Panc1 (cell line): ENCODE measurements around the gene ZNF519. TPM values are rescaled to one million over a fixed set of nuclear protein-coding genes. Genes with fewer than 3 reads are reported as not detected.
"Not testable (repeated sequence)": the region's sequence is repeated elsewhere in the genome, so short reads cannot be mapped to it uniquely, and the experiment has no call there.

Source experiments
- ATAC-seq: fragments of 200-7000 bp; cut with Tn5 transposase; 2 replicates; pipeline ENCODE4 v1.9.1; 2020; ENCODE audit warnings: mild to moderate bottlenecking, moderate library complexity
- Bru-seq: library from RNA; stranded (reverse); fragments of 400-500 nt; gene quantifications from one replicate; lab custom pipeline; 2021; lab: Mats Ljungman, UMichigan
- BruChase-seq, 2 experiments: library from RNA; stranded (reverse); fragments of 400-500 nt; gene quantifications; one replicate each; lab custom pipeline; 2021; lab: Mats Ljungman, UMichigan
- BruUV-seq: library from RNA; stranded (reverse); fragments of 400-500 nt; replicated peaks from 2 replicates; lab custom pipeline; 2021; lab: Mats Ljungman, UMichigan
- CTCF ChIA-PET: fragments of 300-600 bp; sonication (Branson Sonifier 250); formaldehyde crosslinking; loops from one replicate; lab custom pipeline; 2022; ENCODE audit warnings: antibody characterized with exemption; lab: Charles Lee
- POLR2A ChIA-PET: fragments of 300-600 bp; sonication (Branson Sonifier 250); formaldehyde crosslinking; loops from one replicate; lab custom pipeline; 2022; ENCODE audit warnings: antibody characterized with exemption; lab: Charles Lee
- DNase-seq: peaks from one replicate; pipeline ENCODE4 v3.0.0-alpha.2; 2010; ENCODE audit warnings: low read depth, low spot score
- H3K27ac ChIP-seq: 2 replicates; pipeline ENCODE4 v1.5.1; 2011; ENCODE audit warnings: mild to moderate bottlenecking, low read length, inconsistent platforms
- H3K27me3 ChIP-seq: fragments of 200-500 bp; sonication (Bioruptor generic); 2 replicates; pipeline ENCODE4 v1.6.0; 2014; ENCODE audit warnings: low read length, inconsistent platforms; ENCODE audit not compliant: control insufficient read depth, insufficient read depth
- H3K36me3 ChIP-seq: fragments of 200-500 bp; sonication (Bioruptor generic); 2 replicates; pipeline ENCODE4 v1.5.1; 2014; ENCODE audit warnings: inconsistent platforms, mild to moderate bottlenecking, low read length, moderate library complexity; ENCODE audit not compliant: control insufficient read depth, insufficient read depth
- H3K4me1 ChIP-seq: 2 replicates; pipeline ENCODE4 v1.5.1; 2011; ENCODE audit warnings: inconsistent platforms, mild to moderate bottlenecking, low read length, moderate library complexity; ENCODE audit not compliant: control insufficient read depth, insufficient read depth
- H3K4me3 ChIP-seq, 2 experiments: 2 replicates each; pipeline ENCODE4 v1.5.1; 2011 to 2012; ENCODE audit warnings: low read depth in 2 of 2, low read length in 2 of 2, mild to moderate bottlenecking in 2 of 2, inconsistent platforms in 1 of 2, moderate library complexity in 1 of 2
- H3K9me3 ChIP-seq: fragments of 200-500 bp; sonication (Bioruptor generic); 2 replicates; pipeline ENCODE4 v1.5.1; 2014; ENCODE audit warnings: low read depth, mild to moderate bottlenecking, inconsistent platforms, low read length, moderate library complexity; ENCODE audit not compliant: control insufficient read depth, insufficient read depth
- CTCF ChIP-seq: fragments of 450-650 bp; IDR thresholded peaks from 2 replicates; pipeline ENCODE4 v1.5.1; 2017; ENCODE audit warnings: mild to moderate bottlenecking
- POLR2AphosphoS5 ChIP-seq: IDR thresholded peaks from 2 replicates; pipeline ENCODE4 v1.6.1; 2012; ENCODE audit warnings: mild to moderate bottlenecking, low read depth, low read length, moderate library complexity
- REST ChIP-seq, 2 experiments: IDR thresholded peaks; 2 replicates each; pipeline ENCODE4 v1.6.1; 2011 to 2012; ENCODE audit warnings: low read depth in 2 of 2, control low read depth in 1 of 2, low read length in 1 of 2, mild to moderate bottlenecking in 1 of 2, moderate library complexity in 1 of 2; ENCODE audit not compliant: insufficient read depth in 1 of 2
- SIN3A ChIP-seq: IDR thresholded peaks from 2 replicates; pipeline ENCODE4 v1.6.1; 2012; ENCODE audit warnings: low read depth, mild to moderate bottlenecking, low read length, moderate library complexity, borderline replicate concordance; ENCODE audit not compliant: insufficient read depth
- TCF7L2 ChIP-seq: IDR thresholded peaks from 2 replicates; pipeline ENCODE4 v1.6.1; 2011; ENCODE audit warnings: mild to moderate bottlenecking, low read depth, low read length, inconsistent platforms
- in situ Hi-C: cut with HindIII; loops from 2 replicates; pipeline ENCODE4 v1.10.0; 2016; ENCODE audit warnings: low sequenced_read_pairs, low pct_unique_long_range_greater_than_20kb
- intact Hi-C: fragments of 100-400 bp; cut with micrococcal nuclease; formaldehyde crosslinking; loops from one replicate; pipeline ENCODE4 v1.10.0; 2022; ENCODE audit not compliant: unreplicated experiment
- long read RNA-seq: library from polyadenylated mRNA; unstranded; transcript quantifications from one replicate; pipeline ENCODE4 v2.0.0, GENCODE V29; 2021; ENCODE audit not compliant: unreplicated experiment
- polyA plus RNA-seq: library from polyadenylated mRNA; unstranded; fragments of >200 nt; gene quantifications from one replicate; pipeline ENCODE4 v1.2.1, GENCODE V29; 2012; ENCODE audit warnings: missing spikeins; ENCODE audit not compliant: insufficient read length
- total RNA-seq: library from RNA; stranded (reverse); gene quantifications from one replicate; pipeline ENCODE4 v1.2.1, GENCODE V29; 2021; ENCODE audit not compliant: unreplicated experiment

Gene ZNF519
- total RNA-seq (7.7 TPM), Bru-seq, nascent RNA (percentile 77 among the genes with signal in this experiment), BruChase-seq, experiment 1, labeled RNA remaining after a 2-hour chase (percentile 88 among the genes with signal in this experiment), BruChase-seq, experiment 2, labeled RNA remaining after a 6-hour chase (percentile 71 among the genes with signal in this experiment)
- 1.6 TPM for polyA plus RNA-seq
- long read RNA-seq, full-length matches to known transcripts: 6 of 7 reads
- long read RNA-seq, partial matches to known transcripts: 1 of 7 reads
- long read RNA-seq, other reads (novel, unspliced or antisense): 0 of 7 reads

GRCh38 chr18:14132271-14132700, at the start of gene ZNF519:
ZNF519 (minus strand) TSS chr18:14132435; CDS start chr18:14132277, 158 bp downstream.
- DNase-seq: peak; percentile 68
- intact Hi-C loops, in situ Hi-C loops, POLR2A ChIA-PET, H3K9me3 ChIP-seq, H3K36me3 ChIP-seq, BruUV-seq, H3K27me3 ChIP-seq, CTCF ChIA-PET, H3K4me1 ChIP-seq: not testable (repeated sequence)
- Histone ChIP-seq H3K27ac (peak within 1 kb of the TSS; percentile 63), H3K4me3 (peak within 1 kb of the TSS; percentile 57 to 67)
- peak; percentile 100 for ATAC-seq

GRCh38 chr18:14179306-14179705, 47.1 kb upstream of the ZNF519 start:
- no peaks in the 10 kb centered on the region for H3K9me3 ChIP-seq
- peak overlapping the region; percentile 51 to 67 for H3K4me3 ChIP-seq
- ChIA-PET CTCF (no interaction called here), POLR2A (no interaction called here)
- intact Hi-C loops (no loop called here), in situ Hi-C loops (no loop called here)
- TF ChIP-seq TCF7L2 (no peak), SIN3A (no peak), REST (IDR thresholded peaks at IDR 0.05; ENCODE audit: insufficient read depth in 1 of 2, low read depth in 2 of 2, low read length in 1 of 2) (no peak), POLR2AphosphoS5 (no peak), CTCF (no peak)
- no peaks in the 10 kb centered on the region for H3K4me1 ChIP-seq
- no peaks in the 10 kb centered on the region for H3K27me3 ChIP-seq
- no peaks in the 10 kb centered on the region for H3K36me3 ChIP-seq
- BruUV-seq: TSS peak; percentile 91
- DNase-seq (no peak), ATAC-seq (peak; percentile 56)
- no peak overlapping the region for H3K27ac ChIP-seq
